Panc1 (cell line): Measurements from ENCODE around the gene LGALS12.
A peak's percentile ranks its signal among the peaks of the same experiment; 100 is the strongest.

Experiments used
- CTCF ChIP-seq: fragments of 450-650 bp; IDR thresholded peaks from 2 replicates; pipeline ENCODE4 v1.5.1; 2017; ENCODE audit warnings: mild to moderate bottlenecking
- POLR2AphosphoS5 ChIP-seq: IDR thresholded peaks from 2 replicates; pipeline ENCODE4 v1.6.1; 2012; ENCODE audit warnings: mild to moderate bottlenecking, low read depth, low read length, moderate library complexity
- REST ChIP-seq, 2 experiments: IDR thresholded peaks; 2 replicates each; pipeline ENCODE4 v1.6.1; 2011 to 2012; ENCODE audit warnings: low read depth in 2 of 2, control low read depth in 1 of 2, low read length in 1 of 2, mild to moderate bottlenecking in 1 of 2, moderate library complexity in 1 of 2; ENCODE audit not compliant: insufficient read depth in 1 of 2
- SIN3A ChIP-seq: IDR thresholded peaks from 2 replicates; pipeline ENCODE4 v1.6.1; 2012; ENCODE audit warnings: low read depth, mild to moderate bottlenecking, low read length, moderate library complexity, borderline replicate concordance; ENCODE audit not compliant: insufficient read depth
- TCF7L2 ChIP-seq: IDR thresholded peaks from 2 replicates; pipeline ENCODE4 v1.6.1; 2011; ENCODE audit warnings: mild to moderate bottlenecking, low read depth, low read length, inconsistent platforms

DNA sequence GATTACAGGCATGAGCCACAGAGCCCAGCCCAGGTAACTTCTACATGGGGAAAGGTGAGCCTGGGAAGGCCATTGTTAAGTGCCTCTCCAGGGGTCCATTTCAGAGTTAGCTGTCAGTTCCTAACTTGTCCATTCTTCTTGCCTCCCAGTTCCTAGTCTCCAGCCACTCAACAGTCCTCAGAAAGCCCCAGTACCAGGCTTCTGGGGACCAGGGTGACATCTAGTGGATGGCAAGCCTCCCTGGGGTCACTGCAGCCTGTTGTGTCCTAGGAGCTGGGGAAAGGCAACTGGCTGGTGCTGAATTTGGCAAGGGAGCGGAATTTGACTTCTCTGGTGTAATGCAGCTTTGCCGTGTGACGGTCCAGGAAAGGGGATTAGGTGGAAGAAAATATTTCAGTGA is 2.1 kb downstream of the LGALS12 start:
- TF ChIP-seq POLR2AphosphoS5 (no peak), CTCF (peak; percentile 80), SIN3A (no peak), TCF7L2 (no peak), REST (IDR thresholded peaks at IDR 0.05; ENCODE audit: insufficient read depth in 1 of 2, low read depth in 2 of 2, low read length in 1 of 2) (no peak)
